DOHH2 (cell line): ENCODE results near the gene KIF26A.

ENCODE experiments used
- H3F3A ChIP-seq: fragments of 200-600 bp; sonication (generic), shearing (Covaris generic); 2 replicates; pipeline ENCODE4 v1.6.0; 2016; ENCODE audit warnings: antibody characterized with exemption, mild to moderate bottlenecking; ENCODE audit not compliant: control insufficient read depth, insufficient read depth
- H3K27ac ChIP-seq: fragments of 200-600 bp; sonication (generic); 2 replicates; pipeline ENCODE4 v1.5.1; 2014; ENCODE audit warnings: low read depth, mild to moderate bottlenecking, low read length, moderate library complexity
- H3K27me3 ChIP-seq: fragments of 200-600 bp; sonication (generic); 2 replicates; pipeline ENCODE4 v1.6.1; 2014; ENCODE audit warnings: mild to moderate bottlenecking, low read length, mixed read lengths; ENCODE audit not compliant: control insufficient read depth
- H3K36me3 ChIP-seq: fragments of 200-600 bp; sonication (generic); 2 replicates; pipeline ENCODE4 v1.6.1; 2014; ENCODE audit warnings: mild to moderate bottlenecking, low read length, moderate library complexity, mixed read lengths; ENCODE audit not compliant: control insufficient read depth
- H3K4me1 ChIP-seq: fragments of 200-600 bp; sonication (generic); 2 replicates; pipeline ENCODE4 v1.6.1; 2014; ENCODE audit warnings: mild to moderate bottlenecking, low read length, mixed read lengths; ENCODE audit not compliant: control insufficient read depth
- H3K4me2 ChIP-seq: fragments of 200-600 bp; sonication (generic); 2 replicates; pipeline ENCODE4 v1.6.0; 2014; ENCODE audit warnings: mild to moderate bottlenecking, low read length, moderate library complexity
- H3K4me3 ChIP-seq: fragments of 200-600 bp; sonication (generic); 2 replicates; pipeline ENCODE4 v1.5.1; 2014; ENCODE audit warnings: mild to moderate bottlenecking, low read length, mixed read lengths
- H3K79me2 ChIP-seq: fragments of 200-600 bp; sonication (generic); 2 replicates; pipeline ENCODE4 v1.6.1; 2014; ENCODE audit warnings: mild to moderate bottlenecking, low read length, mixed read lengths; ENCODE audit not compliant: control insufficient read depth
- H3K9me2 ChIP-seq: fragments of 200-600 bp; sonication (generic); replicated peaks from 2 replicates; pipeline ENCODE4 v1.6.1; 2014; ENCODE audit warnings: mild to moderate bottlenecking, low read length, mixed read lengths; ENCODE audit not compliant: control insufficient read depth
- H3K9me3 ChIP-seq: fragments of 200-600 bp; sonication (generic); 2 replicates; pipeline ENCODE4 v1.6.1; 2014; ENCODE audit warnings: antibody characterized with exemption, low read length, mixed read lengths; ENCODE audit not compliant: control insufficient read depth, insufficient read depth
- H4K20me1 ChIP-seq: fragments of 200-600 bp; sonication (generic); 2 replicates; pipeline ENCODE4 v1.6.0; 2014; ENCODE audit warnings: low read depth, mild to moderate bottlenecking, antibody characterized with exemption, low read length, moderate library complexity; ENCODE audit not compliant: control insufficient read depth, insufficient read depth
- EZH2phosphoT487 ChIP-seq: fragments of 200-600 bp; sonication (generic); IDR thresholded peaks from 2 replicates; pipeline ENCODE4 v1.6.1; 2017; ENCODE audit warnings: borderline replicate concordance, mild to moderate bottlenecking, antibody characterized with exemption, low read length, moderate library complexity, mixed read lengths
- TF ChIP-seq, protein P1 (sequence below): fragments of 200-600 bp; sonication (generic); IDR thresholded peaks from one replicate; pipeline ENCODE4 v1.5.1; 2014; ENCODE audit warnings: antibody characterized with exemption, mild to moderate bottlenecking, low read depth, low read length; ENCODE audit not compliant: poor library complexity, severe bottlenecking

KIF26A gene

DNA sequence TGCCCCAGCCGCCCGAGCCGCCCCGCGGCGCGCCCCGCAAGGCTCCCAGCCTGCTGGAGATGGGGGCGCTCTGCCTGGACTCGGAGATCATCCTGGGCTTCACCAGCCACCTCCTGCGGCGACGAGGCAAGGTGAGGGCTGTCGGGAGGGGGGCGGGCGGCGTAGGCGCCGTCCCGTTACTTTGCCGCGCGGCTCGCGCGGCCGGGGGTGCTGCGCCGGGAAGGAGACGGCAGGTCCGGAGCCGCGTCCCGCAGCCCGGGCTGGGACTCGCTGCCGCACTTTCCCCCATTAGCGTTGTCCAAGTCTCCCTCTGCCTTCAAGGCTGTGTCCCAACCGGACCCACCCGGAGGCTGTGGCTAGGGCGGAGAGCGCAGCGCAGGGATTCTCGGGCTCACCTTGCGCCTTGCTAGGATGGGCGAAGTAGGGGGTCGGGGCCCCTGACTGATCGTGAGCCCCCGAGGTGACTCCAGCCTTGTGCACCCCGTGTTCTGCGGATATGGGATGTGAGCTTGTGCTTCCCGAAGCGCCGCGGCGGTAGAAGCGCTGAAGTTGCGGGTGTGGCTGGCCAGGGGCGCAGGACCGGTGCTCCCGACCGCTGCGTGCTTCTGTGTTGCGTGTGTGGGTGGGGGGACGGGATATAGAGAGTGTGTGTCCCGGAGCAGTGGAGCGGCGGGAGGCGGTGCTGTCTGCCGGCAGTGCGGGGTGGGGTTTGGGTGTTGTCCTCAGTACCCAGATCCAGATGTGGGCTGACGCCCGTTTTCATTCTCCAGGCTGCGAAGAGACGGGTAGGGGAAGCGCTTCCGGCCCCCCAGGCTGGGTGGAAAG is 1.7 kb upstream of the KIF26A start:
- Histone ChIP-seq H3K79me2 (no peaks in the 10 kb centered on the region), H4K20me1 (no peaks in the 10 kb centered on the region), H3K4me1 (no peaks in the 10 kb centered on the region), H3K36me3 (no peaks in the 10 kb centered on the region), H3F3A (no peaks in the 10 kb centered on the region), H3K9me3 (no peaks in the 10 kb centered on the region; the same call in 1 of the 2 replicates), H3K9me2 (no peaks in the 10 kb centered on the region), H3K4me2 (no peak overlapping the region), H3K27ac (no peak overlapping the region), H3K27me3 (no peaks in the 10 kb centered on the region), H3K4me3 (no peak overlapping the region)
- TF ChIP-seq, protein P1, sequence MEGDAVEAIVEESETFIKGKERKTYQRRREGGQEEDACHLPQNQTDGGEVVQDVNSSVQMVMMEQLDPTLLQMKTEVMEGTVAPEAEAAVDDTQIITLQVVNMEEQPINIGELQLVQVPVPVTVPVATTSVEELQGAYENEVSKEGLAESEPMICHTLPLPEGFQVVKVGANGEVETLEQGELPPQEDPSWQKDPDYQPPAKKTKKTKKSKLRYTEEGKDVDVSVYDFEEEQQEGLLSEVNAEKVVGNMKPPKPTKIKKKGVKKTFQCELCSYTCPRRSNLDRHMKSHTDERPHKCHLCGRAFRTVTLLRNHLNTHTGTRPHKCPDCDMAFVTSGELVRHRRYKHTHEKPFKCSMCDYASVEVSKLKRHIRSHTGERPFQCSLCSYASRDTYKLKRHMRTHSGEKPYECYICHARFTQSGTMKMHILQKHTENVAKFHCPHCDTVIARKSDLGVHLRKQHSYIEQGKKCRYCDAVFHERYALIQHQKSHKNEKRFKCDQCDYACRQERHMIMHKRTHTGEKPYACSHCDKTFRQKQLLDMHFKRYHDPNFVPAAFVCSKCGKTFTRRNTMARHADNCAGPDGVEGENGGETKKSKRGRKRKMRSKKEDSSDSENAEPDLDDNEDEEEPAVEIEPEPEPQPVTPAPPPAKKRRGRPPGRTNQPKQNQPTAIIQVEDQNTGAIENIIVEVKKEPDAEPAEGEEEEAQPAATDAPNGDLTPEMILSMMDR, result no peak
- no peak for TF ChIP-seq EZH2phosphoT487

- H3K9me2 ChIP-seq, result no peaks in the 10 kb centered on the region
- H3K4me2 ChIP-seq, result no peak overlapping the region
- no peaks in the 10 kb centered on the region for H4K20me1 ChIP-seq
- H3K27me3 ChIP-seq, result no peaks in the 10 kb centered on the region
- H3K27ac ChIP-seq, result no peak overlapping the region
- TF ChIP-seq EZH2phosphoT487, result no peak
- TF ChIP-seq, protein P1, result peak; percentile 38
- H3K9me3 ChIP-seq, result no peaks in the 10 kb centered on the region; the same call in 1 of the 2 replicates
- no peaks in the 10 kb centered on the region for H3K36me3 ChIP-seq
- no peaks in the 10 kb centered on the region for H3F3A ChIP-seq
- no peaks in the 10 kb centered on the region for H3K4me1 ChIP-seq
- no peak overlapping the region for H3K4me3 ChIP-seq
- no peaks in the 10 kb centered on the region for H3K79me2 ChIP-seq
Measured at GRCh38 chr14:104137297-104138097, 890 bp upstream of the KIF26A start.

GRCh38 chr14:104138718-104139459 is 502 bp downstream of the KIF26A start:
- Histone ChIP-seq H3K9me3 (no peaks in the 10 kb centered on the region; the same call in 1 of the 2 replicates), H3K4me1 (no peaks in the 10 kb centered on the region), H3K79me2 (no peaks in the 10 kb centered on the region), H3K9me2 (no peaks in the 10 kb centered on the region), H3K27me3 (no peaks in the 10 kb centered on the region), H3K4me3 (no peak overlapping the region), H3K4me2 (no peak overlapping the region), H4K20me1 (no peaks in the 10 kb centered on the region), H3K27ac (no peak overlapping the region), H3F3A (no peaks in the 10 kb centered on the region), H3K36me3 (no peaks in the 10 kb centered on the region)
- TF ChIP-seq, protein P1, result no peak
- no peak for TF ChIP-seq EZH2phosphoT487
